HG03342 (cell line): Measurements from ENCODE around the gene CEP152.
"Not testable (repeated sequence)": the region's sequence is repeated elsewhere in the genome, so short reads cannot be mapped to it uniquely, and the experiment has no call there.

Source experiments
- ATAC-seq: cut with Tn5 transposase; IDR thresholded peaks from one replicate; pipeline ENCODE4 v1.9.1; 2021; ENCODE audit warnings: mild to moderate bottlenecking, moderate library complexity; ENCODE audit not compliant: unreplicated experiment

The CEP152 gene

GRCh38 chr15:48810414-48811324, at the start of gene CEP152:
CEP152 (minus strand) TSS chr15:48811069; CDS start chr15:48805649, 5,420 bp downstream.
- peak; percentile 97 for ATAC-seq

GRCh38 chr15:48859426-48859825, 48.6 kb upstream of the CEP152 start:
- ATAC-seq = no peak

GRCh38 chr15:48858401-48858800, 47.5 kb upstream of the CEP152 start:
- ATAC-seq = no peak

GRCh38 chr15:48856942-48857341, 46.1 kb upstream of the CEP152 start:
- ATAC-seq = no peak

- ATAC-seq = no peak
These were observed 44.9 kb upstream of the CEP152 start for GRCh38 chr15:48855501-48856440.

- not testable (repeated sequence) for ATAC-seq
These were observed 43.6 kb upstream of the CEP152 start for GRCh38 chr15:48854434-48854833.

GRCh38 chr15:48851956-48852355, 41.1 kb upstream of the CEP152 start:
- ATAC-seq = no peak

GRCh38 chr15:48850648-48851047, 39.8 kb upstream of the CEP152 start:
- no peak for ATAC-seq

- no peak for ATAC-seq
These were observed 34.3 kb upstream of the CEP152 start for GRCh38 chr15:48845123-48845522.

GRCh38 chr15:48842501-48842900, 31.6 kb upstream of the CEP152 start:
- no peak for ATAC-seq

GRCh38 chr15:48834756-48835155, 23.9 kb upstream of the CEP152 start:
- ATAC-seq = no peak

GRCh38 chr15:48833526-48834239, 22.8 kb upstream of the CEP152 start:
- ATAC-seq = no peak

- no peak for ATAC-seq
These were observed 21.8 kb upstream of the CEP152 start for GRCh38 chr15:48832648-48833047.

- ATAC-seq = no peak
These were observed 18.0 kb upstream of the CEP152 start for GRCh38 chr15:48828906-48829305.

- no peak for ATAC-seq
These were observed 17.6 kb upstream of the CEP152 start for GRCh38 chr15:48828471-48828870.

- no peak for ATAC-seq
These were observed 14.2 kb upstream of the CEP152 start for GRCh38 chr15:48825075-48825474.

GRCh38 chr15:48823706-48824105, 12.8 kb upstream of the CEP152 start:
- no peak for ATAC-seq

- no peak for ATAC-seq
These were observed 12.4 kb upstream of the CEP152 start for GRCh38 chr15:48823237-48823636.

GRCh38 chr15:48814286-48814685, 3.4 kb upstream of the CEP152 start:
- no peak for ATAC-seq

GRCh38 chr15:48811325-48811958, 573 bp upstream of the CEP152 start:
- ATAC-seq = no peak
